ENCODE measurements around the gene F2RL2. TPM values are rescaled to one million over a fixed set of nuclear protein-coding genes. Genes with fewer than 3 reads are reported as not detected.
"Not testable (repeated sequence)": the region's sequence is repeated elsewhere in the genome, so short reads cannot be mapped to it uniquely, and the experiment has no call there.

Gene F2RL2
- total and polyA plus RNA-seq, 2 of the 4 experiments (the other 2 are of a cell fraction), result 21.7 to 32.8 TPM

DNA sequence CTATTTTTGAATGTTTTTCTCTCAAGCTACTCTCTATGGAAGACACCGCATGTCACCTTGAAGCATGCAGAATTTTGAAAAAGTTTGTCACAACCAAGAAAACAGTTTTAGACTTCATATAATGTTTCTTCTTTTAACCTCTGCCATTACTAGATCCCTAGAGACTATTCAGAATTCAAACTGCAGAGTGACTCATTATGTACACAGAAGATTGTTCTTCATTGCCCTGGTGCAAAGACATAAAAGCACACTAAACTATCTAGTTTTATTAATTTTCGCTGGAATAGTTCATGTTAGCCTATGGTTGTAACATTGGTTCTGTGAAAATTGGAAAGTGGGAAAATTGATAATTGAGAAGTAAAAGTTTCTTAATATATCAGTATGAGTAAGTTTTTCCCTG is 18.4 kb downstream of the F2RL2 start:
- Histone ChIP-seq H2BK15ac (ENCODE audit: low read depth, low read length) (0 out of 3 replicates have a peak overlapping the region, but pooled peaks have one; percentile 18), H3K56ac (ENCODE audit: extremely low read depth, insufficient read depth, low read length) (no peak overlapping the region), H4K20me1 (ENCODE audit: insufficient read depth, low read length) (no peaks in the 10 kb centered on the region), H3K27me3 (ENCODE audit: control insufficient read depth, insufficient read depth, low read length) (no peaks in the 10 kb centered on the region), H3K79me1 (ENCODE audit: low read depth in 1 of 2, low read length in 2 of 2) (no peaks in the 10 kb centered on the region), H3K23ac (ENCODE audit: low read depth, low read length) (no peak overlapping the region), H3K4ac (ENCODE audit: low read depth, low read length) (peak overlapping the region; percentile 60; the same call in 1 of the 2 replicates), H2AK5ac (ENCODE audit: low read depth, low read length) (no peak overlapping the region), H3K14ac (replicated peaks; ENCODE audit: low read depth, low read length) (no peak overlapping the region), H3K36me3 (ENCODE audit: control insufficient read depth, insufficient read depth, low read length) (no peaks in the 10 kb centered on the region), H3K18ac (ENCODE audit: low read depth, low read length) (peak overlapping the region; percentile 28; the same call in 1 of the 2 replicates), H3K4me3 (ENCODE audit: insufficient read depth, low read depth, low read length) (no peak overlapping the region), H3K4me1 (ENCODE audit: control insufficient read depth, insufficient read depth, low read length) (peaks cover 11% of the 10 kb centered on the region), H2BK120ac (ENCODE audit: low read depth, low read length) (no peak overlapping the region; the same call in 1 of the 2 replicates), H4K8ac (ENCODE audit: low read depth in 2 of 2, low read length in 2 of 2) (no peak overlapping the region), H2AK9ac (replicated peaks; ENCODE audit: low read depth, low read length, poor library complexity) (no peak overlapping the region), H3K27ac (ENCODE audit: insufficient read depth, low read length) (no peak overlapping the region), H3K4me2 (ENCODE audit: low read depth, low read length) (0 out of 2 replicates have a peak overlapping the region, but pooled peaks have one; percentile 26), H4K91ac (ENCODE audit: insufficient read depth, low read depth, low read length) (no peak overlapping the region), H3K9ac (ENCODE audit: low read depth, low read length) (no peak overlapping the region), H2AFZ (replicated peaks; ENCODE audit: low read length, poor library complexity) (no peak overlapping the region), H3K9me3 (ENCODE audit: control insufficient read depth, insufficient read depth, low read length) (no peaks in the 10 kb centered on the region), H2BK5ac (ENCODE audit: low read depth, low read length, poor library complexity, severe bottlenecking) (no peak overlapping the region), H4K5ac (ENCODE audit: low read depth, low read length) (no peak overlapping the region), H2BK20ac (ENCODE audit: low read depth, low read length) (0 out of 2 replicates have a peak overlapping the region, but pooled peaks have one; percentile 72), H3K9me1 (ENCODE audit: insufficient read depth, low read length) (no peaks in the 10 kb centered on the region)
- peak; percentile 48; the same call in 1 of the 2 replicates for TF ChIP-seq FOS (IDR thresholded peaks at IDR 0.05; ENCODE audit: low read depth, low read length)
- TF ChIP-seq, protein P1, sequence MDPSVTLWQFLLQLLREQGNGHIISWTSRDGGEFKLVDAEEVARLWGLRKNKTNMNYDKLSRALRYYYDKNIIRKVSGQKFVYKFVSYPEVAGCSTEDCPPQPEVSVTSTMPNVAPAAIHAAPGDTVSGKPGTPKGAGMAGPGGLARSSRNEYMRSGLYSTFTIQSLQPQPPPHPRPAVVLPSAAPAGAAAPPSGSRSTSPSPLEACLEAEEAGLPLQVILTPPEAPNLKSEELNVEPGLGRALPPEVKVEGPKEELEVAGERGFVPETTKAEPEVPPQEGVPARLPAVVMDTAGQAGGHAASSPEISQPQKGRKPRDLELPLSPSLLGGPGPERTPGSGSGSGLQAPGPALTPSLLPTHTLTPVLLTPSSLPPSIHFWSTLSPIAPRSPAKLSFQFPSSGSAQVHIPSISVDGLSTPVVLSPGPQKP (IDR thresholded peaks at IDR 0.05; ENCODE audit: borderline replicate concordance, low read depth, low read length), result no peak
- in situ Hi-C loops (cut with MboI; ENCODE audit: low sequenced_read_pairs), result loop anchor here (5.0 to 10.0 kb wide), 3 partner anchors 110 to 410 kb away; partner anchors contain the start of gene F2R
- ChIA-PET CTCF (interaction anchor here (1.3 kb wide), 1 partner anchor 213 kb away, joined by 3 read pairs; no protein-coding TSS in a partner anchor), POLR2A (ENCODE audit: unreplicated experiment) (interaction anchor here (0.6 kb wide), 1 partner anchor 377 kb away, joined by 3 read pairs; no protein-coding TSS in a partner anchor)
- ATAC-seq (ENCODE audit: low read depth) (peak; percentile 60), DNase-seq (peak; percentile 64)
- intact Hi-C loops (cut with micrococcal nuclease), result loop anchor here (5.0 kb wide), 2 partner anchors 257 to 887 kb away; partner anchors contain the start of gene WDR41
- dilution Hi-C loops (cut with HindIII; ENCODE audit: low sequenced_read_pairs, unreplicated experiment), result no loop called here
- BruUV-seq (replicated peaks), result no TSS peak
- no CpG with 5 or more reads among the region's 2 CpGs for WGBS, 2 experiments (ENCODE audit: extremely low coverage in 2 of 2, insufficient read length in 1 of 2)

DNA sequence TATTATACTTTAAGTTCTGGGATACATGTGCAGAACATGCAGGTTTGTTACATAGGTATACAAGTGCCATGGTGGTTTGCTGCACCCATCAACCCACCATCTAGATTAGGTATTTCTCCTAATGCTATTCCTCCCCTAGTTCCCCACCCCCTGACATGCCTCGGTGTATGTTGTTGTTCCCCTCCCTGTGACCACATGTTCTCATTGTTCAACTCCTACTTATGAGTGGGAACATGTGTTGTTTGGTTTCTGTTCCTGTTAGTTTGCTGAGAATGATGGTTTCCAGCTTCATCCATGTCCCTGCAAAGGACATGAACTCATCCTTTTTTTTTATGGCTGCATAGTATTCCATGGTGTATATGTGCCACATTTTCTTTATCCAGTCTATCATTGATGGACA is 19.2 kb downstream of the F2RL2 start:
- H4K5ac ChIP-seq (ENCODE audit: low read depth, low read length); H3K4me2 ChIP-seq (ENCODE audit: low read depth, low read length); H2AK9ac ChIP-seq (replicated peaks; ENCODE audit: low read depth, low read length, poor library complexity); DNase-seq; H3K23ac ChIP-seq (ENCODE audit: low read depth, low read length); H2AK5ac ChIP-seq (ENCODE audit: low read depth, low read length); ATAC-seq (ENCODE audit: low read depth); H3K36me3 ChIP-seq (ENCODE audit: control insufficient read depth, insufficient read depth, low read length); H3K9me1 ChIP-seq (ENCODE audit: insufficient read depth, low read length); BruUV-seq (replicated peaks); H3K27ac ChIP-seq (ENCODE audit: insufficient read depth, low read length); H3K27me3 ChIP-seq (ENCODE audit: control insufficient read depth, insufficient read depth, low read length); H4K91ac ChIP-seq (ENCODE audit: insufficient read depth, low read depth, low read length); H2AFZ ChIP-seq (replicated peaks; ENCODE audit: low read length, poor library complexity); H3K9ac ChIP-seq (ENCODE audit: low read depth, low read length); H4K20me1 ChIP-seq (ENCODE audit: insufficient read depth, low read length); H3K79me1 ChIP-seq (ENCODE audit: low read depth in 1 of 2, low read length in 2 of 2); H4K8ac ChIP-seq (ENCODE audit: low read depth in 2 of 2, low read length in 2 of 2); dilution Hi-C loops (cut with HindIII; ENCODE audit: low sequenced_read_pairs, unreplicated experiment); H3K4me3 ChIP-seq (ENCODE audit: insufficient read depth, low read depth, low read length); H2BK15ac ChIP-seq (ENCODE audit: low read depth, low read length); H3K4ac ChIP-seq (ENCODE audit: low read depth, low read length); H3K56ac ChIP-seq (ENCODE audit: extremely low read depth, insufficient read depth, low read length); H3K9me3 ChIP-seq (ENCODE audit: control insufficient read depth, insufficient read depth, low read length); H3K18ac ChIP-seq (ENCODE audit: low read depth, low read length); H2BK120ac ChIP-seq (ENCODE audit: low read depth, low read length); POLR2A ChIA-PET (ENCODE audit: unreplicated experiment); H2BK5ac ChIP-seq (ENCODE audit: low read depth, low read length, poor library complexity, severe bottlenecking); H3K14ac ChIP-seq (replicated peaks; ENCODE audit: low read depth, low read length): not testable (repeated sequence)
- Histone ChIP-seq H3K4me1 (ENCODE audit: control insufficient read depth, insufficient read depth, low read length) (peaks cover 11% of the 10 kb centered on the region), H2BK20ac (ENCODE audit: low read depth, low read length) (peak overlapping the region; percentile 28; the same call in 1 of the 2 replicates)
- WGBS, 2 experiments (ENCODE audit: extremely low coverage in 2 of 2, insufficient read length in 1 of 2), result no CpG with 5 or more reads among the region's 1 CpG
- in situ Hi-C loops (cut with MboI; ENCODE audit: low sequenced_read_pairs), result loop anchor here (5.0 to 10.0 kb wide), 3 partner anchors 111 to 411 kb away; partner anchors contain the start of gene F2R
- CTCF ChIA-PET, result interaction anchor here (0.6 to 1.3 kb wide), 2 partner anchors 170 to 214 kb away, joined by 3 read pairs; no protein-coding TSS in a partner anchor
- intact Hi-C loops (cut with micrococcal nuclease), result loop anchor here (5.0 kb wide), 1 partner anchor 258 kb away; no protein-coding TSS in a partner anchor

All from IMR-90 (cell line).